HG02610 (cell line): ENCODE measurements around the gene GRIK2.

Source experiments
- ATAC-seq: cut with Tn5 transposase; IDR thresholded peaks from one replicate; pipeline ENCODE4 v1.9.1; 2021; ENCODE audit warnings: mild to moderate bottlenecking, moderate library complexity; ENCODE audit not compliant: unreplicated experiment

Gene GRIK2

GRCh38 chr6:101400326-101401135 lies 7.0 kb downstream of the GRIK2 start:
- no peak for ATAC-seq

- ATAC-seq = no peak
These were observed 7.7 kb downstream of the GRIK2 start for GRCh38 chr6:101401171-101401570.

- no peak for ATAC-seq
These were observed 8.5 kb downstream of the GRIK2 start for GRCh38 chr6:101401792-101402621.

DNA sequence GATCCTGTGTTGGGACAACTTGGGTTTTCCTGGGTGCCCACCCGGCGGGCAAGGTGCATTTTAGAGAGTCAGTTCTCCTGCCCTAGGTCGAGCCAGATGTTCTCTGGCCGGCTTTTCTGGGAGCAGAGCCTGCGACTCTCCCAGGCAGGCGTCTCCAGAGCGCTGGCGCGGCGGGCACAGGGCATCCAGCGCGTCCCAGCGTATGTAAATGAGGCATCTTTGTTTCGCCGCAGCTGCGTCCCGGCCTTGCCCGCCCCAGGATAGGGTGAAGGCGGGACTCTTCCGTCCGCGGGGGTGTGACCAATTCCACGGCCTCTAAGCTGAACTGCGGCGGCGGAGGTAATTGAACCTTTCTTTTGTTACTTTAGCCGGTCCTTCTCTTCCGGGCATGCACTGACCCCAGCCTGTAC lies 9.1 kb downstream of the GRIK2 start:
- no peak for ATAC-seq

GRCh38 chr6:101403216-101403945 lies 9.9 kb downstream of the GRIK2 start:
- ATAC-seq = no peak

GRCh38 chr6:101404775-101405174 lies 11.3 kb downstream of the GRIK2 start:
- no peak for ATAC-seq

- no peak for ATAC-seq
These were observed 20.3 kb downstream of the GRIK2 start for GRCh38 chr6:101413773-101414172.

DNA sequence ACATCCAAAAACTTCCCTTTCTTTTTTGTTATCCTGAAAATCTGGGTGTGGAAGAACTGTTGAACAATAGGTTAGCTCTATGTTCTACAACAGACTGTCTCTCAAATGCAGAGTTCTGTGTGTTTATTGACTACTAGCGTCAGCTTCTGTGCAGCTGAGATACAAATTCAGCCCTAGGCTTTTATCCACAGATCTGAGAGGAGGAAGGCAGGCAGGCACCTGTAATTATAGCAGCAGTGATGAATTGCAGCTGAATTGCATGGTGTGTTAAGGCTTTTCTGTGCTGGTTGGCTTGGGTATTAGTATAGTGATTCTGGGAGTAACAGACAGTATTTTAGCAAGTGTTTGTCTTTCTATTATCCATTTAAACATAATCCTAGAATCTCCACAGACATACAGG lies 24.4 kb downstream of the GRIK2 start:
- ATAC-seq = no peak

DNA sequence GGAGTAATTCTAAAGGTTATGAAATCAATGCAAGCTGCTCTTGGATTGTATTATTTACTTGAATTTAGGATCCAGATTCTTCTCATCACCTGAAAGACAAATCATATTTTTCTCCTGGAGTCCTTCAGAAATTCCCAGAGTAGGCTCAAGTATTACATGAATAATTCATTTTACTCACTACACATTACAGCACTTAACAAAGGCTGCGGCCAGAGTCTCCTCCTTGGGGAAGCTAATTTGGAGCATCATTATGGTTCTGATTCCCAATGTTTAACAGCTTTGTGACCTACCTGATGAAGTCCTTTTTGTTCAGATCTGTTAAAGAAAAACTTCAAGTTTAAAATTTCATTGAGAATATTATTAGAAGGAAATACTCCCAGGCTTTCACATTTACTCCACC lies 28.7 kb downstream of the GRIK2 start:
- ATAC-seq = no peak

DNA sequence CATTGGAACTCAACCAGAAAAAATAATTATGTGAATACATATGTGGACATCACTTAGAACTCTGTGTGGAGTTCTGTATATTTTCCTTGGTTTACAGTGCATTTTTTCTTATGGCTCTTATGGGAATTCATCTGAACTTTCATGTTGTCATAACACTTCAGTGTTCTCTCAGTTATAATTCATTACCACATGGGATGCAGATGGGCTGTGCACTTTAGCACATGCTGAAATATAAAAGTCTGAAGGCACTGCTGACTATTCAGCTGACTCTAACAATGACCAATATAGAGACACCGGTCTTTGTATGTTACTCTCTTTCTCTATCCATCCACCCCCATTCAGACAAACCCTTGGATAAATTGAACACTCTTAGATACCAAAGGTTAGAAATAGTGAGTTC lies 29.3 kb downstream of the GRIK2 start:
- no peak for ATAC-seq

GRCh38 chr6:101429270-101429669 lies 35.8 kb downstream of the GRIK2 start:
- no peak for ATAC-seq

DNA sequence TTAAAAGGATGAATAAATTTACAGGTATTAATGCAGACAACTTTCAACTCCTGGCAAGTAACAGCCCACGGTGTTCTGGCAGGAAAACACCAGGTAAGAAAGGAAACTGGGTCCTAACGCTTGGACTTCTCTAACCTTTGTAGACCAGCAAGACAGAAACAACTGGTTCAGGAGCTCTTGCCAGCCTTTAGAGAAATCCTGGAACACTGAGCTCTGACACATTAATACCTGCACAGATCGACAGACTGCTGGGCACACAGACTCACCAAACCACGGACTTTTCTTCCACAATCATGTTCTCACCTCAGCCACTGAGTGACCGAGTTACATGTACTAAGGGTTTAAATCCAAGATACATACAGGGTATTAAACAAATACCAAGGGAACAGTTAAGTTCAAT lies 36.3 kb downstream of the GRIK2 start:
- no peak for ATAC-seq

DNA sequence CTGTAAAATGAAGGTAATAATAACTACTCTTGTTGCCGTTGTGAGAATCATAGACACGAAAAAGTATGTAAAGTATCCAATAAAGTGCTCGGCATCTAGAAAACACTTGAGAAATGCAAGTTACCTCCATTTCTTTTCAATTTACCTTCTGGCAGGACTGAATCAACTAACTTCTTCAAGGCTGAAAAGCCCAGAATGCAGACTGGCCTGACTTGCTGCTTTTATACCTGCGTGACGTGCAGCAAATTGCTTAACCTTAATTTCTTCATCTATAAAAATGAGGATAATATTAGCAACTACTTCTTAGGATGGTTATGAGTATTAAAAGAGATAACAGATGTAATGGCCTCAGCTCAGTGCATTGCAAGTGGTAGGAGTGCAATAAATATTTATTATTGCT lies 39.6 kb downstream of the GRIK2 start:
- no peak for ATAC-seq

DNA sequence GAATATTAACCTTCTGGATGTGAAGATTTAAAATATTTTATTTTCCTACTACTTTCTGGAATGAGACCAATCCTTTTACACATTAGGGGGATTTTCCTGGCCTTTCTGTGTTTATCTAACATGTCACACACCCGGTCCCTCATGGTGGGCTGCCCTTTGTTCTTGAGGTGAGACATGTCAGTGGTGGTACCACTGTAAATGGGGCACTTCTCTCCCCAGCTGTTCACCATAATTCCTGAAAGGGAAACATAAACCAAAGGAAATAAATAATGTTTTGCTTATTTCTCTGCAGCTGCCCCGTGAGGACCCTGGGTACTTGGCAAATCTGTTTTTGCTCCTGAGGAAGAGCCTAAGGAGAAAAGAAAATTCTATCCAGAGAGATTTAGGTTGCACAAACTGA lies 41.1 kb downstream of the GRIK2 start:
- no peak for ATAC-seq

GRCh38 chr6:101435038-101435437 lies 41.5 kb downstream of the GRIK2 start:
- no peak for ATAC-seq

DNA sequence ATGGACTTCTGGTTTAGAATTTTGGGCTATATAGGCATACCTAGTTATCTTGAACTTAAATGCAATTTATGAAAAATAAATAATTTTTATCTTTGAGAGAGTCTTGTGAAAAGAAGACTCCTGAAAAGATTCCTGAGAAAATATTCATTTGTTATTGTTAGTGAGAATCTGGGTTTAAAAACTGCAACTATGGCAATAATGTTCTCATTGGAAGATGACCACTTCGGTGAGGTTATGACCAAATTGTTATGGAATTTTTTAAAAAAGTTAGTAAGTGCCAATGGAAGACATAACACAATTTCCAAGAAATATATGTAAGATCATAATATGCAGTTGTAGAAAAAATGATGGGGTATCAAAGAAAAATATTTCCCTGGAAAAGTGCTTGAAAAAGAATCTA lies 46.3 kb downstream of the GRIK2 start:
- ATAC-seq = no peak

DNA sequence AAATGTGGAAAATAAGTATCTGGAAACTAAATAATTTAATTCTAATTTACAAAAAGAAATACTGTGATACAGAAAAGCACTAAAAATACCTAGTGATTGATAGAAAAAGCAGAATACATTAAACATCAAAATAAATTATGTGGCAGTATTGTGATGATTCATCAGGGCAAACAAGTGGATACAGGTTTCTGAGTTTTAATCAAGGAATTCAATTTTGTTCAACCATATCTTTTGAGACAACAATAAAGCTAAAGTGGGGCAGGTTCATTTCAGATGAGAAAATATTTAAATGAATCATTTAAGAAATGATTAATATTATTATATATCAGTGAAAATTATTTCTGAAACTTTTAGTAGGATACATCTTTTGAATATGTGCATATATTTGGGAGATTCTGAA lies 49.8 kb downstream of the GRIK2 start:
- ATAC-seq = no peak

DNA sequence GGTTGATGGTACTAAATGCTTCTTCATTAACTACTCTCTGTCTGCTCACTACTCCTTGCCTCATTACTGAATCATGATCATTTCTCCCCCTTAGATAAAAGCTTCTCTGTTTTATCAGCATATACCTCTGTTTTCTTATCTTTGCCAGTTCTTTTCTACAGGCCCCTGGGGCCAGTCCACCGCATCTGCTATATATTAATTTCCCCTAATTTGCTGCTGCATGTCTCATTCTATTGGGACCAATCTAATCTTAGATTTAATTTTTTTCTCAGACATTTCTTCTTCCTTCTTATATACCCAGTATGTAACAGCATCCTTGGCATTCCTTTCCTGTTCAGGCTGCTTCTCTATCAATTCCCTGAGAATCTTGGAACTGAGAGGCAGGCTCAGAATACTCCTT lies 51.2 kb downstream of the GRIK2 start:
- no peak for ATAC-seq

DNA sequence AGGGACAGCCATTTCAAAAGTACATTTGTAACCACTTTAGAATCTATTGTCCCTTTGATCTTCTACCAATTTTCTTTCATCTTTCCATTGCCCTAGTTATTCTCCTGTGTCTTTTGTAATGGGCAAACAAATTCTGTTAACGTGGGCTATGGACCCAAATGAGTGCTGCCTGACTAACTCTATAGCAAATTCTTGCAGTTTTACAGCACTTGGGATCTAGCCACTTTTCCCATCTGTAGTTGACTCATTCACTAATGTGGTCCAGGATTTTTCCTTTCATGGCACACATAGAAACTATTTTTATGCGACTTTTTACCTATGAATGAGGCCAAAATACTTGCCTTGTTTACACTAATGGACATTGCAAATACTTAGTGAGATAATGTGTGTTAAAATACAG lies 52.0 kb downstream of the GRIK2 start:
- no peak for ATAC-seq

GRCh38 chr6:101450901-101451300 lies 57.4 kb downstream of the GRIK2 start:
- no peak for ATAC-seq

DNA sequence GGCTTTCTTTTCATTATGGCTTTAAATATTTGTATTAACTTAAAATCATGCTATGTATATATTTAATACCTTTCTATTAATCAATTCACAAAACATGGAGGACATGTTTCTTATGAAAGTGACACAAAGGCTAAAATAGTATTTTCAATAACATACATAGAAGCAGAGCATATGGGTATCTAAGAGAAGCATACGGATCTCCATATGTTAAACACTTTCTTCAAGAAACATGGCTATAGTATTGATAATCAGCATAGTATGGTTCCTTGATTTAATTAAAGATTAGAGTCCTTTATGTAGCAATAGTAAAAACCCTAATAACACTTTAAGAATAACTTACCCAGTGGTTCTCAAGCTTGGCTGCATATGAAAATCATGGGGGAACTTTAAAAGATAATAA lies 58.5 kb downstream of the GRIK2 start:
- ATAC-seq = no peak

GRCh38 chr6:101453221-101453620 lies 59.7 kb downstream of the GRIK2 start:
- no peak for ATAC-seq
